Memory B cell (primary cell): ENCODE measurements around the gene COBL.

ENCODE experiments used
- ATAC-seq: fragments of 150-1000 bp; cut with Tn5 transposase; 2 replicates; pipeline ENCODE4 v1.10.0; 2021; ENCODE audit warnings: low read depth, mild to moderate bottlenecking, moderate library complexity
- DNase-seq, 2 donors: peaks; one replicate each; pipeline ENCODE4 v3.0.0; 2022; ENCODE audit warnings: low spot score in 2 of 2
- H3K27ac Mint-ChIP-seq: one replicate; pipeline ENCODE4 v1.8.0; 2022; ENCODE audit warnings: mild to moderate bottlenecking, moderate library complexity, mixed read lengths
- H3K27me3 Mint-ChIP-seq: one replicate; pipeline ENCODE4 v1.8.0; 2022; ENCODE audit warnings: mixed read lengths
- H3K36me3 Mint-ChIP-seq: one replicate; pipeline ENCODE4 v1.8.0; 2022; ENCODE audit warnings: mild to moderate bottlenecking, mixed read lengths
- H3K4me1 Mint-ChIP-seq: one replicate; pipeline ENCODE4 v1.8.0; 2022; ENCODE audit warnings: mixed read lengths
- H3K4me3 Mint-ChIP-seq: one replicate; pipeline ENCODE4 v1.8.0; 2022; ENCODE audit warnings: mild to moderate bottlenecking, moderate library complexity, mixed read lengths
- H3K9me3 Mint-ChIP-seq: one replicate; pipeline ENCODE4 v1.8.0; 2022; ENCODE audit warnings: mixed read lengths

Gene COBL

GRCh38 chr7:51340936-51341335, 24.3 kb upstream of the COBL start:
- no peak overlapping the region for H3K27ac Mint-ChIP-seq
- no peaks in the 10 kb centered on the region for H3K4me1 Mint-ChIP-seq
- H3K27me3 Mint-ChIP-seq, result peaks cover 2% of the 10 kb centered on the region
- H3K36me3 Mint-ChIP-seq, result no peaks in the 10 kb centered on the region
- H3K9me3 Mint-ChIP-seq, result peaks cover 4% of the 10 kb centered on the region
- DNase-seq (no peak), ATAC-seq (no peak)
- H3K4me3 Mint-ChIP-seq, result no peak overlapping the region

- DNase-seq (no peak), ATAC-seq (no peak)
- Mint-ChIP-seq H3K4me3 (no peak overlapping the region), H3K27ac (no peak overlapping the region), H3K4me1 (no peaks in the 10 kb centered on the region), H3K9me3 (peaks cover 4% of the 10 kb centered on the region), H3K36me3 (no peaks in the 10 kb centered on the region), H3K27me3 (peaks cover 2% of the 10 kb centered on the region)
Observed at GRCh38 chr7:51340029-51340838, 23.6 kb upstream of the COBL start.

GRCh38 chr7:51335057-51335456, 18.4 kb upstream of the COBL start:
- no peaks in the 10 kb centered on the region for H3K36me3 Mint-ChIP-seq
- ATAC-seq, result no peak
- H3K27me3 Mint-ChIP-seq, result no peaks in the 10 kb centered on the region
- H3K27ac Mint-ChIP-seq, result no peak overlapping the region
- DNase-seq, result no peak
- H3K9me3 Mint-ChIP-seq, result peaks cover 1% of the 10 kb centered on the region
- H3K4me3 Mint-ChIP-seq, result no peak overlapping the region
- H3K4me1 Mint-ChIP-seq, result no peaks in the 10 kb centered on the region

GRCh38 chr7:51329696-51330263, 13.2 kb upstream of the COBL start:
- Mint-ChIP-seq H3K36me3 (no peaks in the 10 kb centered on the region), H3K4me3 (no peak overlapping the region), H3K4me1 (no peaks in the 10 kb centered on the region), H3K27me3 (peaks cover 2% of the 10 kb centered on the region), H3K27ac (no peak overlapping the region), H3K9me3 (peaks cover 1% of the 10 kb centered on the region)
- DNase-seq, result no peak
- no peak for ATAC-seq

- Mint-ChIP-seq H3K4me3 (no peak overlapping the region), H3K27ac (no peak overlapping the region), H3K4me1 (no peaks in the 10 kb centered on the region), H3K9me3 (peaks cover 1% of the 10 kb centered on the region), H3K27me3 (peaks cover 2% of the 10 kb centered on the region), H3K36me3 (no peaks in the 10 kb centered on the region)
- no peak for ATAC-seq
- DNase-seq, result no peak
Observed at GRCh38 chr7:51328351-51328801, 11.8 kb upstream of the COBL start.

GRCh38 chr7:51327287-51327717, 10.7 kb upstream of the COBL start:
- no peaks in the 10 kb centered on the region for H3K36me3 Mint-ChIP-seq
- H3K4me3 Mint-ChIP-seq, result no peak overlapping the region
- H3K9me3 Mint-ChIP-seq, result peaks cover 1% of the 10 kb centered on the region
- no peak for DNase-seq
- H3K27ac Mint-ChIP-seq, result no peak overlapping the region
- no peaks in the 10 kb centered on the region for H3K4me1 Mint-ChIP-seq
- peaks cover 2% of the 10 kb centered on the region for H3K27me3 Mint-ChIP-seq
- no peak for ATAC-seq

GRCh38 chr7:51326656-51327286, 10.2 kb upstream of the COBL start:
- Mint-ChIP-seq H3K27me3 (peaks cover 2% of the 10 kb centered on the region), H3K36me3 (no peaks in the 10 kb centered on the region), H3K27ac (no peak overlapping the region), H3K9me3 (no peaks in the 10 kb centered on the region), H3K4me1 (no peaks in the 10 kb centered on the region), H3K4me3 (no peak overlapping the region)
- DNase-seq (no peak), ATAC-seq (no peak)

GRCh38 chr7:51325908-51326307, 9.3 kb upstream of the COBL start:
- no peak overlapping the region for H3K4me3 Mint-ChIP-seq
- no peak overlapping the region for H3K27ac Mint-ChIP-seq
- no peaks in the 10 kb centered on the region for H3K4me1 Mint-ChIP-seq
- no peak for DNase-seq
- no peak for ATAC-seq
- H3K27me3 Mint-ChIP-seq, result peaks cover 2% of the 10 kb centered on the region
- H3K9me3 Mint-ChIP-seq, result no peaks in the 10 kb centered on the region
- no peaks in the 10 kb centered on the region for H3K36me3 Mint-ChIP-seq

- ATAC-seq, result no peak
- Mint-ChIP-seq H3K4me1 (no peaks in the 10 kb centered on the region), H3K27me3 (peaks cover 4% of the 10 kb centered on the region), H3K9me3 (no peaks in the 10 kb centered on the region), H3K27ac (no peak overlapping the region), H3K36me3 (no peaks in the 10 kb centered on the region), H3K4me3 (no peak overlapping the region)
- DNase-seq, result no peak
Observed at GRCh38 chr7:51325261-51325676, 8.7 kb upstream of the COBL start.

- H3K27me3 Mint-ChIP-seq, result peaks cover 6% of the 10 kb centered on the region
- no peak for DNase-seq
- H3K36me3 Mint-ChIP-seq, result no peaks in the 10 kb centered on the region
- no peaks in the 10 kb centered on the region for H3K9me3 Mint-ChIP-seq
- H3K4me3 Mint-ChIP-seq, result no peak overlapping the region
- H3K27ac Mint-ChIP-seq, result no peak overlapping the region
- no peaks in the 10 kb centered on the region for H3K4me1 Mint-ChIP-seq
- ATAC-seq, result no peak
Observed at GRCh38 chr7:51324206-51324898, 7.7 kb upstream of the COBL start.

GRCh38 chr7:51321961-51322515, 5.4 kb upstream of the COBL start:
- H3K27me3 Mint-ChIP-seq, result peaks cover 4% of the 10 kb centered on the region
- no peak overlapping the region for H3K27ac Mint-ChIP-seq
- ATAC-seq (no peak), DNase-seq (no peak)
- no peaks in the 10 kb centered on the region for H3K36me3 Mint-ChIP-seq
- no peaks in the 10 kb centered on the region for H3K9me3 Mint-ChIP-seq
- H3K4me1 Mint-ChIP-seq, result no peaks in the 10 kb centered on the region
- H3K4me3 Mint-ChIP-seq, result no peak overlapping the region

- Mint-ChIP-seq H3K27ac (no peak overlapping the region), H3K4me3 (no peak overlapping the region), H3K9me3 (no peaks in the 10 kb centered on the region), H3K4me1 (no peaks in the 10 kb centered on the region), H3K36me3 (no peaks in the 10 kb centered on the region), H3K27me3 (peaks cover 4% of the 10 kb centered on the region)
- DNase-seq (no peak), ATAC-seq (no peak)
Observed at GRCh38 chr7:51318886-51319579, 2.4 kb upstream of the COBL start.

GRCh38 chr7:51318001-51318400, 1.4 kb upstream of the COBL start:
- Mint-ChIP-seq H3K27ac (no peak overlapping the region), H3K4me3 (no peak overlapping the region), H3K4me1 (no peaks in the 10 kb centered on the region), H3K27me3 (peaks cover 4% of the 10 kb centered on the region), H3K9me3 (no peaks in the 10 kb centered on the region), H3K36me3 (no peaks in the 10 kb centered on the region)
- DNase-seq (no peak), ATAC-seq (no peak)
